DOHH2 (cell line): ENCODE measurements around the gene MUSK.
"Not testable (repeated sequence)": the region's sequence is repeated elsewhere in the genome, so short reads cannot be mapped to it uniquely, and the experiment has no call there.

Experiments
- H3F3A ChIP-seq: fragments of 200-600 bp; sonication (generic), shearing (Covaris generic); 2 replicates; pipeline ENCODE4 v1.6.0; 2016; ENCODE audit warnings: antibody characterized with exemption, mild to moderate bottlenecking; ENCODE audit not compliant: control insufficient read depth, insufficient read depth
- H3K27ac ChIP-seq: fragments of 200-600 bp; sonication (generic); 2 replicates; pipeline ENCODE4 v1.5.1; 2014; ENCODE audit warnings: low read depth, mild to moderate bottlenecking, low read length, moderate library complexity
- H3K27me3 ChIP-seq: fragments of 200-600 bp; sonication (generic); 2 replicates; pipeline ENCODE4 v1.6.1; 2014; ENCODE audit warnings: mild to moderate bottlenecking, low read length, mixed read lengths; ENCODE audit not compliant: control insufficient read depth
- H3K36me3 ChIP-seq: fragments of 200-600 bp; sonication (generic); 2 replicates; pipeline ENCODE4 v1.6.1; 2014; ENCODE audit warnings: mild to moderate bottlenecking, low read length, moderate library complexity, mixed read lengths; ENCODE audit not compliant: control insufficient read depth
- H3K4me1 ChIP-seq: fragments of 200-600 bp; sonication (generic); 2 replicates; pipeline ENCODE4 v1.6.1; 2014; ENCODE audit warnings: mild to moderate bottlenecking, low read length, mixed read lengths; ENCODE audit not compliant: control insufficient read depth
- H3K4me2 ChIP-seq: fragments of 200-600 bp; sonication (generic); 2 replicates; pipeline ENCODE4 v1.6.0; 2014; ENCODE audit warnings: mild to moderate bottlenecking, low read length, moderate library complexity
- H3K4me3 ChIP-seq: fragments of 200-600 bp; sonication (generic); 2 replicates; pipeline ENCODE4 v1.5.1; 2014; ENCODE audit warnings: mild to moderate bottlenecking, low read length, mixed read lengths
- H3K79me2 ChIP-seq: fragments of 200-600 bp; sonication (generic); 2 replicates; pipeline ENCODE4 v1.6.1; 2014; ENCODE audit warnings: mild to moderate bottlenecking, low read length, mixed read lengths; ENCODE audit not compliant: control insufficient read depth
- H3K9me2 ChIP-seq: fragments of 200-600 bp; sonication (generic); replicated peaks from 2 replicates; pipeline ENCODE4 v1.6.1; 2014; ENCODE audit warnings: mild to moderate bottlenecking, low read length, mixed read lengths; ENCODE audit not compliant: control insufficient read depth
- H3K9me3 ChIP-seq: fragments of 200-600 bp; sonication (generic); 2 replicates; pipeline ENCODE4 v1.6.1; 2014; ENCODE audit warnings: antibody characterized with exemption, low read length, mixed read lengths; ENCODE audit not compliant: control insufficient read depth, insufficient read depth
- H4K20me1 ChIP-seq: fragments of 200-600 bp; sonication (generic); 2 replicates; pipeline ENCODE4 v1.6.0; 2014; ENCODE audit warnings: low read depth, mild to moderate bottlenecking, antibody characterized with exemption, low read length, moderate library complexity; ENCODE audit not compliant: control insufficient read depth, insufficient read depth
- CTCF ChIP-seq: fragments of 200-600 bp; sonication (generic); IDR thresholded peaks from one replicate; pipeline ENCODE4 v1.5.1; 2014; ENCODE audit warnings: antibody characterized with exemption, mild to moderate bottlenecking, low read depth, low read length; ENCODE audit not compliant: poor library complexity, severe bottlenecking
- EZH2phosphoT487 ChIP-seq: fragments of 200-600 bp; sonication (generic); IDR thresholded peaks from 2 replicates; pipeline ENCODE4 v1.6.1; 2017; ENCODE audit warnings: borderline replicate concordance, mild to moderate bottlenecking, antibody characterized with exemption, low read length, moderate library complexity, mixed read lengths

MUSK gene

GRCh38 chr9:110815361-110815760 is 146.8 kb downstream of the MUSK start:
- Histone ChIP-seq H3K4me2 (no peak overlapping the region), H4K20me1 (no peaks in the 10 kb centered on the region), H3K9me3 (no peaks in the 10 kb centered on the region), H3K9me2 (no peaks in the 10 kb centered on the region), H3K27me3 (no peaks in the 10 kb centered on the region), H3K4me1 (no peaks in the 10 kb centered on the region), H3F3A (no peaks in the 10 kb centered on the region), H3K4me3 (no peak overlapping the region), H3K79me2 (no peaks in the 10 kb centered on the region), H3K27ac (no peak overlapping the region), H3K36me3 (no peaks in the 10 kb centered on the region)
- no peak for TF ChIP-seq CTCF
- TF ChIP-seq EZH2phosphoT487: no peak

- Histone ChIP-seq H3K4me1 (no peaks in the 10 kb centered on the region), H3K27ac (no peak overlapping the region), H3K27me3 (no peaks in the 10 kb centered on the region), H3K4me3 (no peak overlapping the region), H3K36me3 (no peaks in the 10 kb centered on the region), H3K9me3 (no peaks in the 10 kb centered on the region), H3K4me2 (no peak overlapping the region), H3K9me2 (no peaks in the 10 kb centered on the region), H4K20me1 (no peaks in the 10 kb centered on the region), H3F3A (no peaks in the 10 kb centered on the region), H3K79me2 (no peaks in the 10 kb centered on the region)
- TF ChIP-seq CTCF (no peak), EZH2phosphoT487 (no peak)
These were observed 151.8 kb downstream of the MUSK start for GRCh38 chr9:110820381-110820780.

- Histone ChIP-seq H3K27ac (no peak overlapping the region), H3K4me2 (no peak overlapping the region), H3K79me2 (no peaks in the 10 kb centered on the region), H3K4me1 (no peaks in the 10 kb centered on the region), H3K4me3 (no peak overlapping the region), H3K9me2 (no peaks in the 10 kb centered on the region), H3F3A (no peaks in the 10 kb centered on the region), H3K27me3 (no peaks in the 10 kb centered on the region), H4K20me1 (no peaks in the 10 kb centered on the region), H3K9me3 (no peaks in the 10 kb centered on the region), H3K36me3 (no peaks in the 10 kb centered on the region)
- no peak for TF ChIP-seq CTCF
- no peak for TF ChIP-seq EZH2phosphoT487
These were observed 152.5 kb downstream of the MUSK start for GRCh38 chr9:110821064-110821463.

GRCh38 chr9:110825129-110825528 is 156.5 kb downstream of the MUSK start:
- H3K27me3 ChIP-seq, H3K27ac ChIP-seq, H3F3A ChIP-seq, H3K9me3 ChIP-seq, H3K4me2 ChIP-seq, H3K9me2 ChIP-seq, H3K4me3 ChIP-seq, H3K79me2 ChIP-seq, H3K36me3 ChIP-seq, H3K4me1 ChIP-seq, H4K20me1 ChIP-seq: not testable (repeated sequence)
